ENCODE results near the gene FRMPD3. TPM values are rescaled to one million over a fixed set of nuclear protein-coding genes. Genes with fewer than 3 reads are reported as not detected.
"Not testable (repeated sequence)": the region's sequence is repeated elsewhere in the genome, so short reads cannot be mapped to it uniquely, and the experiment has no call there.

FRMPD3 gene
- total RNA-seq, 1 donor from 2014 or later: not detected

- Mint-ChIP-seq H3K27ac (no peak overlapping the region), H3K4me1 (ENCODE audit: low read depth) (peaks cover 3% of the 10 kb centered on the region), H3K36me3 (ENCODE audit: low read depth) (no peaks in the 10 kb centered on the region), H3K27me3 (ENCODE audit: low read depth) (peaks cover 41% of the 10 kb centered on the region), H3K9me3 (no peaks in the 10 kb centered on the region), H3K4me3 (ENCODE audit: low read depth) (no peak overlapping the region)
- intact Hi-C loops (cut with micrococcal nuclease): no loop called here
- DNase-seq (ENCODE audit: low spot score): no peak
Observed at GRCh38 chrX:107451731-107452130, 2.3 kb downstream of the FRMPD3 start.

- Mint-ChIP-seq H3K27ac (no peak overlapping the region), H3K9me3 (no peaks in the 10 kb centered on the region)
Observed at GRCh38 chrX:107452581-107452980, 3.1 kb downstream of the FRMPD3 start.

GRCh38 chrX:107454302-107454701, 4.8 kb downstream of the FRMPD3 start:
- H3K9me3 Mint-ChIP-seq: no peaks in the 10 kb centered on the region
- intact Hi-C loops (cut with micrococcal nuclease): no loop called here
- H3K36me3 Mint-ChIP-seq (ENCODE audit: low read depth): no peaks in the 10 kb centered on the region
- no peak overlapping the region for H3K27ac Mint-ChIP-seq
- H3K4me3 Mint-ChIP-seq (ENCODE audit: low read depth): no peak overlapping the region
- peaks cover 3% of the 10 kb centered on the region for H3K4me1 Mint-ChIP-seq (ENCODE audit: low read depth)
- H3K27me3 Mint-ChIP-seq (ENCODE audit: low read depth): peaks cover 33% of the 10 kb centered on the region
- DNase-seq (ENCODE audit: low spot score): no peak

More at GRCh38 chrX:107452581-107452980, 3.1 kb downstream of the FRMPD3 start:
- no peaks in the 10 kb centered on the region for H3K36me3 Mint-ChIP-seq (ENCODE audit: low read depth)
- peaks cover 3% of the 10 kb centered on the region for H3K4me1 Mint-ChIP-seq (ENCODE audit: low read depth)
- intact Hi-C loops (cut with micrococcal nuclease): no loop called here
- peaks cover 42% of the 10 kb centered on the region for H3K27me3 Mint-ChIP-seq (ENCODE audit: low read depth)
- no peak overlapping the region for H3K4me3 Mint-ChIP-seq (ENCODE audit: low read depth)
- DNase-seq (ENCODE audit: low spot score): no peak

GRCh38 chrX:107457289-107457688, 7.8 kb downstream of the FRMPD3 start:
- Mint-ChIP-seq H3K36me3 (ENCODE audit: low read depth) (no peaks in the 10 kb centered on the region), H3K4me3 (ENCODE audit: low read depth) (no peak overlapping the region), H3K27ac (no peak overlapping the region), H3K9me3 (no peaks in the 10 kb centered on the region), H3K27me3 (ENCODE audit: low read depth) (peaks cover 18% of the 10 kb centered on the region), H3K4me1 (ENCODE audit: low read depth) (no peaks in the 10 kb centered on the region)
- no peak for DNase-seq (ENCODE audit: low spot score)
- intact Hi-C loops (cut with micrococcal nuclease): no loop called here

- Mint-ChIP-seq H3K27ac (no peak overlapping the region), H3K4me1 (ENCODE audit: low read depth) (no peaks in the 10 kb centered on the region), H3K4me3 (ENCODE audit: low read depth) (no peak overlapping the region), H3K9me3 (no peaks in the 10 kb centered on the region), H3K36me3 (ENCODE audit: low read depth) (no peaks in the 10 kb centered on the region), H3K27me3 (ENCODE audit: low read depth) (peaks cover 7% of the 10 kb centered on the region)
- no peak for DNase-seq (ENCODE audit: low spot score)
- intact Hi-C loops (cut with micrococcal nuclease): no loop called here
Observed at GRCh38 chrX:107465932-107466620, 16.6 kb downstream of the FRMPD3 start.

GRCh38 chrX:107467271-107467670, 17.8 kb downstream of the FRMPD3 start:
- H3K4me3 Mint-ChIP-seq (ENCODE audit: low read depth): no peak overlapping the region
- H3K4me1 Mint-ChIP-seq (ENCODE audit: low read depth): no peaks in the 10 kb centered on the region
- DNase-seq (ENCODE audit: low spot score): no peak
- no peaks in the 10 kb centered on the region for H3K36me3 Mint-ChIP-seq (ENCODE audit: low read depth)
- H3K27me3 Mint-ChIP-seq (ENCODE audit: low read depth): peaks cover 4% of the 10 kb centered on the region
- no peaks in the 10 kb centered on the region for H3K9me3 Mint-ChIP-seq
- intact Hi-C loops (cut with micrococcal nuclease): no loop called here
- no peak overlapping the region for H3K27ac Mint-ChIP-seq

- Mint-ChIP-seq H3K4me3 (ENCODE audit: low read depth) (no peak overlapping the region), H3K36me3 (ENCODE audit: low read depth) (no peaks in the 10 kb centered on the region), H3K4me1 (ENCODE audit: low read depth) (no peaks in the 10 kb centered on the region), H3K9me3 (no peaks in the 10 kb centered on the region), H3K27me3 (ENCODE audit: low read depth) (no peaks in the 10 kb centered on the region), H3K27ac (no peak overlapping the region)
- DNase-seq (ENCODE audit: low spot score): no peak
- intact Hi-C loops (cut with micrococcal nuclease): no loop called here
Observed at GRCh38 chrX:107470198-107470597, 20.7 kb downstream of the FRMPD3 start.

- H3K27me3 Mint-ChIP-seq (ENCODE audit: low read depth): no peaks in the 10 kb centered on the region
- H3K4me1 Mint-ChIP-seq (ENCODE audit: low read depth): no peaks in the 10 kb centered on the region
- H3K36me3 Mint-ChIP-seq (ENCODE audit: low read depth): no peaks in the 10 kb centered on the region
- H3K27ac Mint-ChIP-seq: no peak overlapping the region
- intact Hi-C loops (cut with micrococcal nuclease): no loop called here
- no peaks in the 10 kb centered on the region for H3K9me3 Mint-ChIP-seq
- H3K4me3 Mint-ChIP-seq (ENCODE audit: low read depth): no peak overlapping the region
- no peak for DNase-seq (ENCODE audit: low spot score)
Observed at GRCh38 chrX:107470971-107471370, 21.5 kb downstream of the FRMPD3 start.

- H3K36me3 Mint-ChIP-seq (ENCODE audit: low read depth); H3K9me3 Mint-ChIP-seq; intact Hi-C loops (cut with micrococcal nuclease); DNase-seq (ENCODE audit: low spot score); H3K27me3 Mint-ChIP-seq (ENCODE audit: low read depth); H3K4me1 Mint-ChIP-seq (ENCODE audit: low read depth); H3K4me3 Mint-ChIP-seq (ENCODE audit: low read depth); H3K27ac Mint-ChIP-seq: not testable (repeated sequence)
Observed at GRCh38 chrX:107471420-107471819, 22.0 kb downstream of the FRMPD3 start.

- no peak overlapping the region for H3K27ac Mint-ChIP-seq
- H3K9me3 Mint-ChIP-seq: no peaks in the 10 kb centered on the region
- H3K4me3 Mint-ChIP-seq (ENCODE audit: low read depth): no peak overlapping the region
- no peaks in the 10 kb centered on the region for H3K36me3 Mint-ChIP-seq (ENCODE audit: low read depth)
- DNase-seq (ENCODE audit: low spot score): no peak
- H3K4me1 Mint-ChIP-seq (ENCODE audit: low read depth): no peaks in the 10 kb centered on the region
- intact Hi-C loops (cut with micrococcal nuclease): no loop called here
- H3K27me3 Mint-ChIP-seq (ENCODE audit: low read depth): no peaks in the 10 kb centered on the region
Observed at GRCh38 chrX:107477406-107477805, 28.0 kb downstream of the FRMPD3 start.

- Mint-ChIP-seq H3K9me3 (no peaks in the 10 kb centered on the region), H3K27me3 (ENCODE audit: low read depth) (no peaks in the 10 kb centered on the region), H3K36me3 (ENCODE audit: low read depth) (no peaks in the 10 kb centered on the region), H3K4me3 (ENCODE audit: low read depth) (no peak overlapping the region), H3K4me1 (ENCODE audit: low read depth) (peaks cover 3% of the 10 kb centered on the region), H3K27ac (no peak overlapping the region)
- intact Hi-C loops (cut with micrococcal nuclease): no loop called here
- no peak for DNase-seq (ENCODE audit: low spot score)
Observed at GRCh38 chrX:107480272-107480671, 30.8 kb downstream of the FRMPD3 start.

- Mint-ChIP-seq H3K27me3 (ENCODE audit: low read depth) (no peaks in the 10 kb centered on the region), H3K36me3 (ENCODE audit: low read depth) (no peaks in the 10 kb centered on the region), H3K9me3 (no peaks in the 10 kb centered on the region), H3K27ac (no peak overlapping the region), H3K4me1 (ENCODE audit: low read depth) (peaks cover 3% of the 10 kb centered on the region), H3K4me3 (ENCODE audit: low read depth) (no peak overlapping the region)
- no peak for DNase-seq (ENCODE audit: low spot score)
- intact Hi-C loops (cut with micrococcal nuclease): no loop called here
Observed at GRCh38 chrX:107482046-107482445, 32.6 kb downstream of the FRMPD3 start.

- Mint-ChIP-seq H3K4me3 (ENCODE audit: low read depth) (no peak overlapping the region), H3K27ac (no peak overlapping the region), H3K4me1 (ENCODE audit: low read depth) (peaks cover 3% of the 10 kb centered on the region), H3K36me3 (ENCODE audit: low read depth) (no peaks in the 10 kb centered on the region), H3K27me3 (ENCODE audit: low read depth) (no peaks in the 10 kb centered on the region), H3K9me3 (no peaks in the 10 kb centered on the region)
- DNase-seq (ENCODE audit: low spot score): no peak
- intact Hi-C loops (cut with micrococcal nuclease): no loop called here
Observed at GRCh38 chrX:107484002-107484726, 34.7 kb downstream of the FRMPD3 start.
